Esophagus muscularis mucosa (tissue), 4 donors: ENCODE data around the gene PMFBP1. TPM values are rescaled to one million over a fixed set of nuclear protein-coding genes. Genes with fewer than 3 reads are reported as not detected.

Experiments used
- DNase-seq: peaks from one replicate; pipeline ENCODE4 v3.0.0-alpha.2; 2017; ENCODE audit errors: extremely low spot score
- H3K27ac ChIP-seq, 4 donors: fragments of 200-600 bp; sonication (generic); replicated peaks in 1 of 4; 1 replicate in 3 of 4; 2 replicates in 1 of 4; pipeline ENCODE4 v1.5.1; 2016 to 2019; ENCODE audit warnings: mild to moderate bottlenecking in 1 of 4
- H3K27me3 ChIP-seq, 4 donors: fragments of 200-600 bp; sonication (generic); one replicate each; pipeline versions ENCODE4 v1.5.1 to v1.6.0; 2016 to 2019
- H3K36me3 ChIP-seq, 4 donors: fragments of 200-600 bp; sonication (generic); one replicate each; pipeline ENCODE4 v1.5.1; 2016 to 2019
- H3K4me1 ChIP-seq, 4 donors: fragments of 200-600 bp; sonication (generic); one replicate each; pipeline ENCODE4 v1.5.1; 2016 to 2019
- H3K4me3 ChIP-seq, 4 donors: fragments of 200-600 bp; sonication (generic); 1 replicate in 2 of 4; 2 replicates in 2 of 4; pipeline ENCODE4 v1.5.1; 2016 to 2019; ENCODE audit warnings: mild to moderate bottlenecking in 4 of 4, moderate library complexity in 1 of 4
- H3K9me3 ChIP-seq, 4 donors: fragments of 200-600 bp; sonication (generic); 1 replicate in 3 of 4; 2 replicates in 1 of 4; pipeline ENCODE4 v1.5.1; 2016 to 2019
- EP300 ChIP-seq: sonication (generic); formaldehyde crosslinking; IDR thresholded peaks from one replicate; pipeline ENCODE4 v1.6.1; 2017; ENCODE audit warnings: antibody characterized with exemption
- POLR2A ChIP-seq: fragments of 450-650 bp; IDR thresholded peaks from one replicate; pipeline ENCODE4 v1.6.1; 2017; ENCODE audit warnings: antibody characterized with exemption, moderate library complexity, mild to moderate bottlenecking, low read depth
- POLR2AphosphoS5 ChIP-seq, 2 donors: sonication (generic); formaldehyde crosslinking; IDR thresholded peaks; one replicate each; pipeline ENCODE4 v1.6.1; 2017; ENCODE audit warnings: antibody characterized with exemption in 2 of 2
- WGBS: methylation state at CpG from one replicate; pipeline ENCODE4 v1.1.5; 2018; 5-methylcytosine and 5-hydroxymethylcytosine counted together
- intact Hi-C: fragments of 100-400 bp; cut with DNase I; formaldehyde crosslinking; loops from one replicate; pipeline ENCODE4 v1.15.1; 2023
- total RNA-seq, 4 donors: library from RNA; depleted of rRNA; stranded (reverse); fragments of >200 nt; gene quantifications; one replicate each; pipeline versions ENCODE4 v1.1.0 to v1.2.1, GENCODE V29; 2016
- TF ChIP-seq, protein P1 (sequence below), 3 experiments: fragments of 200-600 bp in 2 of 3; fragments of 450-650 bp in 1 of 3; sonication (generic) in 2 of 3; IDR thresholded peaks; one replicate each; pipeline ENCODE4 v1.5.1; 2017 to 2019; ENCODE audit warnings: antibody characterized with exemption in 3 of 3, mild to moderate bottlenecking in 2 of 3, moderate library complexity in 1 of 3

The PMFBP1 gene
- total RNA-seq, 4 donors from 2014 or later = 0.50 TPM; not detected in 3

DNA sequence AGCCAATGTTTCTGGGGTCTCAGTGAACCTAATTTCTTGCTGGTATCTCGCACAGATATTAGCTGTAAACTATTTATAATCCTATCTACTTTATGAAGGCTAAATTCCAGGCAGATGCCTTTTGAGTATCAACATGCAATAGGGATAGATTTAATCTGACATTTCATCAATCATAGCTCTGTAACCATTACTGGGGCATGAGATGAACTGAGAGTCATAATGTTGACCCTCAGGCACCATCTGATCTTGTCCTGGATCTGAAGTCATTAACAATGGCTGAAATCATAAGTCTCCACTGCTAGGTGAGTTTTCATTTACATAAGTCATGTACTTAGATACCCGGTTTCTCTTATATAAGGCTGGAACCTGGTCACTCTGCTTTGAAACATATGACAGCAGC, 3.6 kb downstream of the PMFBP1 start:
- 83% methylated on average over 2 of the region's 2 CpGs for WGBS
- Histone ChIP-seq H3K9me3 (no peaks in the 10 kb centered on the region), H3K27me3 (no peaks in the 10 kb centered on the region), H3K27ac (no peak overlapping the region), H3K4me1 (no peaks in the 10 kb centered on the region), H3K36me3 (no peaks in the 10 kb centered on the region), H3K4me3 (no peak overlapping the region)
- intact Hi-C loops = no loop called here
- DNase-seq = no peak
- TF ChIP-seq EP300 (no peak), POLR2AphosphoS5 (IDR thresholded peaks at IDR 0.05) (no peak), POLR2A (no peak)
- TF ChIP-seq, protein P1, sequence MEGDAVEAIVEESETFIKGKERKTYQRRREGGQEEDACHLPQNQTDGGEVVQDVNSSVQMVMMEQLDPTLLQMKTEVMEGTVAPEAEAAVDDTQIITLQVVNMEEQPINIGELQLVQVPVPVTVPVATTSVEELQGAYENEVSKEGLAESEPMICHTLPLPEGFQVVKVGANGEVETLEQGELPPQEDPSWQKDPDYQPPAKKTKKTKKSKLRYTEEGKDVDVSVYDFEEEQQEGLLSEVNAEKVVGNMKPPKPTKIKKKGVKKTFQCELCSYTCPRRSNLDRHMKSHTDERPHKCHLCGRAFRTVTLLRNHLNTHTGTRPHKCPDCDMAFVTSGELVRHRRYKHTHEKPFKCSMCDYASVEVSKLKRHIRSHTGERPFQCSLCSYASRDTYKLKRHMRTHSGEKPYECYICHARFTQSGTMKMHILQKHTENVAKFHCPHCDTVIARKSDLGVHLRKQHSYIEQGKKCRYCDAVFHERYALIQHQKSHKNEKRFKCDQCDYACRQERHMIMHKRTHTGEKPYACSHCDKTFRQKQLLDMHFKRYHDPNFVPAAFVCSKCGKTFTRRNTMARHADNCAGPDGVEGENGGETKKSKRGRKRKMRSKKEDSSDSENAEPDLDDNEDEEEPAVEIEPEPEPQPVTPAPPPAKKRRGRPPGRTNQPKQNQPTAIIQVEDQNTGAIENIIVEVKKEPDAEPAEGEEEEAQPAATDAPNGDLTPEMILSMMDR (IDR thresholded peaks at IDR 0.05) = no peak

DNA sequence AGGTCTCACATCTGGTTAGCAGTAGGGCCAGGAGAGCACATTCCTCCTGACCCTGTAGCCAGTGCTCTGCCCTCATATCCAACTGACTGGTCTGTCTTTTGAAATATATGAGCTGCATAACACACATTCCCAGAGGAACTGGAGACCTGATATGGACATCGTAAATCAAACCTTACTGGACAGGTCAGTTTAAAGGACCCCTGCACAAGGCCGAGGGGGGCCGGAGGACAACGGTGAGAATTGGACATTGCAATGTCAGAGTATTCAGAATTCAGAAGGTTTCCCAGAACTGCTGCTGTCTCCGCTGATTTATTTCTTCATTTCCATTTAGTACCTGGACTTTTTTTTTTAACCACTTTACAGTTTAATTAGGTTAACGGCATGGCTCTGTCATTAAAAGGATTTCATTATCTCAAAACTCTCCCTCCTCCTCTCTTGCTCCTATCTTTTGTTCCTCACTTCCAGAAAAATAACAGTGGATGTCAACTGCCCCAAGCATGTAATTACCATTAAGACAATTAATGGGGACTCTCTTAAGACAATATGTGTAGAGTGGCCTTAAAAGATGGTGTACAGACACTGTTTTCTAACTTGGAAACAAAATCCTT, 4.9 kb downstream of the PMFBP1 start:
- Histone ChIP-seq H3K4me1 (no peaks in the 10 kb centered on the region), H3K27me3 (no peaks in the 10 kb centered on the region), H3K36me3 (no peaks in the 10 kb centered on the region), H3K4me3 (no peak overlapping the region), H3K9me3 (no peaks in the 10 kb centered on the region), H3K27ac (no peak overlapping the region)
- intact Hi-C loops = no loop called here
- TF ChIP-seq EP300 (no peak), POLR2A (no peak), POLR2AphosphoS5 (IDR thresholded peaks at IDR 0.05) (no peak)
- TF ChIP-seq, protein P1 (IDR thresholded peaks at IDR 0.05) = no peak
- 88% methylated on average over 6 of the region's 6 CpGs for WGBS
- no peak for DNase-seq

DNA sequence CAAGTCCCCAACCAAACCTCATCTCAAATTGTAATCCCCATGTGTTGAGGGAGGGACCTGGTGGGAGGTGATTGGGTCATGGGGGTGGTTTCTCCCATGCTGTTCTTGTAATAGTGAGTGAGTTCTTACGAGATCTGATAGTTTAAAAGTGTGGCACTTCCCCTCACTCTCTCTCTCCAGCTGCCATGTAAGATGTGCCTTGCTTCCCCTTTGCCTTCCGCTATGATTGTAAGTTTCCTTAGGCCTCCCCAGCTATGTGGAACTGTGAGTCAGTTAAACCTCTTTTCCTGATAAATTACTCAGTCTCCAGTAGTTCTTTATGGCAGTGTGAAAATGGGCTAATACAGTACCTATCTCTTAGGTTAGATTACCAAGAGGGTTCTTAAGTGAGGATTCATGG, 5.8 kb downstream of the PMFBP1 start:
- H3K4me3 ChIP-seq = no peak overlapping the region
- no peak overlapping the region for H3K27ac ChIP-seq
- H3K36me3 ChIP-seq = no peaks in the 10 kb centered on the region
- TF ChIP-seq POLR2AphosphoS5 (IDR thresholded peaks at IDR 0.05) = no peak
- TF ChIP-seq POLR2A = no peak
- TF ChIP-seq, protein P1 (IDR thresholded peaks at IDR 0.05) = no peak
- TF ChIP-seq EP300 = no peak
- H3K9me3 ChIP-seq = no peaks in the 10 kb centered on the region
- intact Hi-C loops = no loop called here
- DNase-seq = no peak
- 75% methylated on average over 2 of the region's 2 CpGs for WGBS
- no peaks in the 10 kb centered on the region for H3K4me1 ChIP-seq
- H3K27me3 ChIP-seq = no peaks in the 10 kb centered on the region

DNA sequence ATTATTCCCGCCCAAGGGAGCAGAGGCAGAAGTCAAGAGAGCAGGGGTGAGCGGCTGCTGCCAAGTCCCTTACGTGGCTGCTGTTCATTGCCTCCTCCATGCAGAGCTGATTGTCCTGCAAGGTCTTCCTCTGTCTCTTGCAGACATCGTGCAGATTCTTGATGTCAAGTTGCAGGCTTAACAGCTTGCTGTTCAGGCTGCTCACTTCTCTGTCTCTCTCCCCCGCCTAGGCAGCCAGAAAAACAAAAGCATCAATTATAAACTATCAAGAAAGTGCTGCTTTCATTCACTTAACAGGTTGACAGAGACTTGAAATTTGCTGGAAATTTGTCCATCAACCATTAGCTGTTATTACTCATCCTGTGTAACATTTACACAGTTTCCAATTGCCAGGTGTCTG, 7.3 kb downstream of the PMFBP1 start:
- WGBS = 74% methylated on average over 3 of the region's 5 CpGs
- no peaks in the 10 kb centered on the region for H3K36me3 ChIP-seq
- no peak overlapping the region for H3K27ac ChIP-seq
- intact Hi-C loops = no loop called here
- no peak overlapping the region for H3K4me3 ChIP-seq
- H3K27me3 ChIP-seq = no peaks in the 10 kb centered on the region
- TF ChIP-seq POLR2A (no peak), POLR2AphosphoS5 (IDR thresholded peaks at IDR 0.05) (no peak)
- H3K4me1 ChIP-seq = no peaks in the 10 kb centered on the region
- no peaks in the 10 kb centered on the region for H3K9me3 ChIP-seq
- no peak for DNase-seq

DNA sequence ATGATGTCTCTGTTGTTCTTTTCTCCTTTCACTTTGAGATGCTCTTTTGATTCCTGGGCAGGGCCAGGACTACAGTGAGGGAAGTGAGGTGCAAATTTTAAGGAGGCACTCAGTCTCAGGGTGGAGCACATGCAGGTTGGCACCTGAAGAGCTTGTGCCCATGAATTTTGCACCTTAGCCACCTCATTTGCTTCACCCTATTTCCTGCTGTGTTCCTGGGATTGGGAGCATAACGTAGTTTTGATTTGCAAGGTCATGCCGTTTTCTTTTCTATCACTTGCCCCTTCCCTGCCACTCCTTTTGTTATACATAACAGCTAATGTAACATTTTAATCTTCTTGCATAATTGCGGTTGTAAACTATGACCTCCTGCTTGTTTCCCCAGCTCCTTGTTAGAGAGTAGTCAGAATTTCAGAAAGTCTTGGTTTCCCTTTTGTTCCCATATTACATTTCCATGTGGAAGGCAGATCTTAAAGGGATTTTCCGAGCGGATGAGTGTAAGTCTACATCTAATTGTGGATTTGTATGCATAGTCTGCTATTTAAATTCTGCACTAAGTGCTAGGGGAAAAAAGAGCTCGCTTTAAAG, 9.8 kb downstream of the PMFBP1 start:
- TF ChIP-seq EP300 = no peak
- no peak for TF ChIP-seq POLR2AphosphoS5 (IDR thresholded peaks at IDR 0.05)
- TF ChIP-seq, protein P1 (IDR thresholded peaks at IDR 0.05) = no peak
- Histone ChIP-seq H3K27me3 (no peaks in the 10 kb centered on the region), H3K9me3 (no peaks in the 10 kb centered on the region), H3K4me3 (no peak overlapping the region), H3K27ac (no peak overlapping the region), H3K4me1 (no peaks in the 10 kb centered on the region), H3K36me3 (no peaks in the 10 kb centered on the region)
- DNase-seq = no peak
- intact Hi-C loops = no loop called here
- 64% methylated on average over 6 of the region's 6 CpGs for WGBS
